ENCODE results near the gene CHD5.

Gene CHD5

GRCh38 chr1:6200188-6200809 is 20.2 kb upstream of the CHD5 start:
- H3K79me2 ChIP-seq (ENCODE audit: control insufficient read depth, insufficient read depth, low read length, unreplicated experiment), result peaks cover 38% of the 10 kb centered on the region
- peak overlapping the region; percentile 84 for H2AFZ ChIP-seq (ENCODE audit: low read length, unreplicated experiment)
- peak overlapping the region; percentile 84 for H3K4me3 ChIP-seq (ENCODE audit: low read depth, low read length)
- peaks cover 12% of the 10 kb centered on the region for H3K36me3 ChIP-seq (ENCODE audit: insufficient read depth, low read length)
- peaks cover 22% of the 10 kb centered on the region for H3K4me1 ChIP-seq (ENCODE audit: control insufficient read depth, insufficient read depth, low read length, unreplicated experiment)
- H3K27me3 ChIP-seq (ENCODE audit: insufficient read depth, low read length), result no peaks in the 10 kb centered on the region
- peak overlapping the region; percentile 74 for H3K27ac ChIP-seq (ENCODE audit: low read depth, low read length)

- Histone ChIP-seq H3K36me3 (ENCODE audit: insufficient read depth, low read length) (peaks cover 12% of the 10 kb centered on the region), H3K79me2 (ENCODE audit: control insufficient read depth, insufficient read depth, low read length, unreplicated experiment) (peaks cover 39% of the 10 kb centered on the region), H3K27me3 (ENCODE audit: insufficient read depth, low read length) (no peaks in the 10 kb centered on the region), H2AFZ (ENCODE audit: low read length, unreplicated experiment) (peak within 1 kb of the TSS; percentile 84), H3K4me1 (ENCODE audit: control insufficient read depth, insufficient read depth, low read length, unreplicated experiment) (peaks cover 18% of the 10 kb centered on the region), H3K4me3 (ENCODE audit: low read depth, low read length) (peak within 1 kb of the TSS; percentile 84), H3K27ac (ENCODE audit: low read depth, low read length) (peak within 1 kb of the TSS; percentile 74)
Observed at GRCh38 chr1:6199298-6200187, 19.4 kb upstream of the CHD5 start, which contains the start of gene RPL22. TSS of gene RPL22 (minus strand) at chr1:6199595. CDS start at chr1:6199573, 22 bp downstream.

GRCh38 chr1:6198646-6199297 is 18.7 kb upstream of the CHD5 start:
- no peaks in the 10 kb centered on the region for H3K27me3 ChIP-seq (ENCODE audit: insufficient read depth, low read length)
- peak overlapping the region; percentile 84 for H3K4me3 ChIP-seq (ENCODE audit: low read depth, low read length)
- H2AFZ ChIP-seq (ENCODE audit: low read length, unreplicated experiment), result no peak overlapping the region
- H3K4me1 ChIP-seq (ENCODE audit: control insufficient read depth, insufficient read depth, low read length, unreplicated experiment), result peaks cover 18% of the 10 kb centered on the region
- peaks cover 13% of the 10 kb centered on the region for H3K36me3 ChIP-seq (ENCODE audit: insufficient read depth, low read length)
- H3K79me2 ChIP-seq (ENCODE audit: control insufficient read depth, insufficient read depth, low read length, unreplicated experiment), result peaks cover 46% of the 10 kb centered on the region
- peak overlapping the region; percentile 48 for H3K27ac ChIP-seq (ENCODE audit: low read depth, low read length)

GRCh38 chr1:6197746-6198427 is 17.8 kb upstream of the CHD5 start:
- Histone ChIP-seq H2AFZ (ENCODE audit: low read length, unreplicated experiment) (no peak overlapping the region), H3K27me3 (ENCODE audit: insufficient read depth, low read length) (no peaks in the 10 kb centered on the region), H3K27ac (ENCODE audit: low read depth, low read length) (0 out of 2 replicates have a peak overlapping the region, but pooled peaks have one; percentile 48), H3K4me3 (ENCODE audit: low read depth, low read length) (peak overlapping the region; percentile 84), H3K36me3 (ENCODE audit: insufficient read depth, low read length) (peaks cover 20% of the 10 kb centered on the region), H3K79me2 (ENCODE audit: control insufficient read depth, insufficient read depth, low read length, unreplicated experiment) (peaks cover 51% of the 10 kb centered on the region), H3K4me1 (ENCODE audit: control insufficient read depth, insufficient read depth, low read length, unreplicated experiment) (peaks cover 18% of the 10 kb centered on the region)

GRCh38 chr1:6191968-6192367 is 11.8 kb upstream of the CHD5 start:
- Histone ChIP-seq H3K79me2 (ENCODE audit: control insufficient read depth, insufficient read depth, low read length, unreplicated experiment) (peaks cover 67% of the 10 kb centered on the region), H3K4me1 (ENCODE audit: control insufficient read depth, insufficient read depth, low read length, unreplicated experiment) (no peaks in the 10 kb centered on the region), H2AFZ (ENCODE audit: low read length, unreplicated experiment) (no peak overlapping the region), H3K4me3 (ENCODE audit: low read depth, low read length) (no peak overlapping the region), H3K36me3 (ENCODE audit: insufficient read depth, low read length) (peaks cover 35% of the 10 kb centered on the region), H3K27ac (ENCODE audit: low read depth, low read length) (no peak overlapping the region), H3K27me3 (ENCODE audit: insufficient read depth, low read length) (no peaks in the 10 kb centered on the region)

- H3K36me3 ChIP-seq (ENCODE audit: insufficient read depth, low read length), result peaks cover 23% of the 10 kb centered on the region
- no peak overlapping the region for H3K27ac ChIP-seq (ENCODE audit: low read depth, low read length)
- no peak overlapping the region for H2AFZ ChIP-seq (ENCODE audit: low read length, unreplicated experiment)
- H3K27me3 ChIP-seq (ENCODE audit: insufficient read depth, low read length), result no peaks in the 10 kb centered on the region
- peaks cover 13% of the 10 kb centered on the region for H3K4me1 ChIP-seq (ENCODE audit: control insufficient read depth, insufficient read depth, low read length, unreplicated experiment)
- H3K79me2 ChIP-seq (ENCODE audit: control insufficient read depth, insufficient read depth, low read length, unreplicated experiment), result peaks cover 49% of the 10 kb centered on the region
- no peak overlapping the region for H3K4me3 ChIP-seq (ENCODE audit: low read depth, low read length)
Observed at GRCh38 chr1:6188466-6188865, 8.3 kb upstream of the CHD5 start.

GRCh38 chr1:6185635-6186382 is 5.7 kb upstream of the CHD5 start:
- peaks cover 32% of the 10 kb centered on the region for H3K79me2 ChIP-seq (ENCODE audit: control insufficient read depth, insufficient read depth, low read length, unreplicated experiment)
- no peak overlapping the region for H3K27ac ChIP-seq (ENCODE audit: low read depth, low read length)
- peaks cover 29% of the 10 kb centered on the region for H3K4me1 ChIP-seq (ENCODE audit: control insufficient read depth, insufficient read depth, low read length, unreplicated experiment)
- H2AFZ ChIP-seq (ENCODE audit: low read length, unreplicated experiment), result no peak overlapping the region
- no peak overlapping the region for H3K4me3 ChIP-seq (ENCODE audit: low read depth, low read length)
- H3K27me3 ChIP-seq (ENCODE audit: insufficient read depth, low read length), result peaks cover 2% of the 10 kb centered on the region; the same call in 1 of the 2 replicates
- H3K36me3 ChIP-seq (ENCODE audit: insufficient read depth, low read length), result 0 out of 2 replicates have a peak, but pooled peaks cover 10% of the 10 kb centered on the region

GRCh38 chr1:6185151-6185550 is 5.0 kb upstream of the CHD5 start:
- peaks cover 9% of the 10 kb centered on the region; the same call in 1 of the 2 replicates for H3K27me3 ChIP-seq (ENCODE audit: insufficient read depth, low read length)
- H3K4me3 ChIP-seq (ENCODE audit: low read depth, low read length), result no peak overlapping the region
- H3K36me3 ChIP-seq (ENCODE audit: insufficient read depth, low read length), result 0 out of 2 replicates have a peak, but pooled peaks cover 10% of the 10 kb centered on the region
- H2AFZ ChIP-seq (ENCODE audit: low read length, unreplicated experiment), result no peak overlapping the region
- H3K4me1 ChIP-seq (ENCODE audit: control insufficient read depth, insufficient read depth, low read length, unreplicated experiment), result peaks cover 31% of the 10 kb centered on the region
- peak overlapping the region; percentile 4; the same call in 1 of the 2 replicates for H3K27ac ChIP-seq (ENCODE audit: low read depth, low read length)
- H3K79me2 ChIP-seq (ENCODE audit: control insufficient read depth, insufficient read depth, low read length, unreplicated experiment), result peaks cover 28% of the 10 kb centered on the region

- peaks cover 10% of the 10 kb centered on the region; the same call in 1 of the 2 replicates for H3K27me3 ChIP-seq (ENCODE audit: insufficient read depth, low read length)
- H3K4me3 ChIP-seq (ENCODE audit: low read depth, low read length), result no peak overlapping the region
- peaks cover 31% of the 10 kb centered on the region for H3K4me1 ChIP-seq (ENCODE audit: control insufficient read depth, insufficient read depth, low read length, unreplicated experiment)
- H3K79me2 ChIP-seq (ENCODE audit: control insufficient read depth, insufficient read depth, low read length, unreplicated experiment), result peaks cover 19% of the 10 kb centered on the region
- H3K27ac ChIP-seq (ENCODE audit: low read depth, low read length), result no peak overlapping the region
- 0 out of 2 replicates have a peak, but pooled peaks cover 5% of the 10 kb centered on the region for H3K36me3 ChIP-seq (ENCODE audit: insufficient read depth, low read length)
- H2AFZ ChIP-seq (ENCODE audit: low read length, unreplicated experiment), result no peak overlapping the region
Observed at GRCh38 chr1:6184083-6184783, 4.1 kb upstream of the CHD5 start.
